HEK293 (cell line): ENCODE results near the gene DDIT4.

Experiments used
- FEZF1 ChIP-seq: fragments of 450-650 bp; formaldehyde crosslinking; IDR thresholded peaks from 2 replicates; pipeline ENCODE4 v1.5.1; 2016; ENCODE audit warnings: missing biosample characterization, missing genetic modification characterization
- GFI1B ChIP-seq: fragments of 450-650 bp; formaldehyde crosslinking; IDR thresholded peaks from 2 replicates; pipeline ENCODE4 v1.5.1; 2016; ENCODE audit warnings: missing biosample characterization, missing genetic modification characterization
- IKZF3 ChIP-seq: fragments of 450-650 bp; IDR thresholded peaks from 2 replicates; pipeline ENCODE4 v1.5.0; 2018; ENCODE audit warnings: missing biosample characterization, mild to moderate bottlenecking, missing genetic modification characterization, moderate library complexity
- KLF1 ChIP-seq: fragments of 450-650 bp; formaldehyde crosslinking; IDR thresholded peaks from 2 replicates; pipeline ENCODE4 v1.5.1; 2016; ENCODE audit warnings: missing biosample characterization, missing genetic modification characterization
- KLF17 ChIP-seq: fragments of 450-650 bp; formaldehyde crosslinking; IDR thresholded peaks from 2 replicates; pipeline ENCODE4 v1.5.1; 2016; ENCODE audit warnings: missing biosample characterization, missing genetic modification characterization
- KLF7 ChIP-seq: fragments of 450-650 bp; formaldehyde crosslinking; IDR thresholded peaks from 2 replicates; pipeline ENCODE4 v1.5.1; 2016; ENCODE audit warnings: missing biosample characterization, missing genetic modification characterization, borderline replicate concordance
- KLF8 ChIP-seq: fragments of 450-650 bp; formaldehyde crosslinking; IDR thresholded peaks from 2 replicates; pipeline ENCODE4 v1.5.1; 2016; ENCODE audit warnings: missing biosample characterization, missing genetic modification characterization
- MYNN ChIP-seq: fragments of 450-650 bp; formaldehyde crosslinking; IDR thresholded peaks from 2 replicates; pipeline ENCODE4 v1.5.1; 2016; ENCODE audit warnings: missing biosample characterization, missing genetic modification characterization, borderline replicate concordance
- PRDM4 ChIP-seq: fragments of 450-650 bp; formaldehyde crosslinking; IDR thresholded peaks from 2 replicates; pipeline ENCODE4 v1.5.1; 2017; ENCODE audit warnings: missing biosample characterization, missing genetic modification characterization
- REPIN1 ChIP-seq: fragments of 450-650 bp; formaldehyde crosslinking; IDR thresholded peaks from 2 replicates; pipeline ENCODE4 v1.5.1; 2017; ENCODE audit warnings: missing biosample characterization, missing genetic modification characterization, low read depth
- SCRT1 ChIP-seq: fragments of 450-650 bp; formaldehyde crosslinking; IDR thresholded peaks from 2 replicates; pipeline ENCODE4 v1.5.1; 2016; ENCODE audit warnings: missing biosample characterization, missing genetic modification characterization, borderline replicate concordance
- WT1 ChIP-seq: fragments of 450-650 bp; formaldehyde crosslinking; IDR thresholded peaks from 2 replicates; pipeline ENCODE4 v1.5.1; 2016; ENCODE audit warnings: missing biosample characterization, missing genetic modification characterization
- ZBTB20 ChIP-seq: fragments of 450-650 bp; formaldehyde crosslinking; IDR thresholded peaks from 2 replicates; pipeline ENCODE4 v1.5.1; 2016; ENCODE audit warnings: missing biosample characterization, missing genetic modification characterization
- ZBTB49 ChIP-seq: fragments of 450-650 bp; formaldehyde crosslinking; IDR thresholded peaks from 2 replicates; pipeline ENCODE4 v1.5.1; 2016; ENCODE audit warnings: missing biosample characterization, missing genetic modification characterization, low read depth
- ZBTB7A ChIP-seq: fragments of 450-650 bp; formaldehyde crosslinking; IDR thresholded peaks from 2 replicates; pipeline ENCODE4 v1.5.1; 2016; ENCODE audit warnings: low read depth, missing biosample characterization, missing genetic modification characterization
- ZEB2 ChIP-seq: fragments of 450-650 bp; formaldehyde crosslinking; IDR thresholded peaks from 2 replicates; pipeline ENCODE4 v1.5.1; 2016; ENCODE audit warnings: missing biosample characterization, missing genetic modification characterization
- ZNF133 ChIP-seq: fragments of 450-650 bp; formaldehyde crosslinking; IDR thresholded peaks from 2 replicates; pipeline ENCODE4 v1.5.1; 2016; ENCODE audit warnings: missing biosample characterization, missing genetic modification characterization
- ZNF202 ChIP-seq: fragments of 450-650 bp; formaldehyde crosslinking; IDR thresholded peaks from 2 replicates; pipeline ENCODE4 v1.5.1; 2016; ENCODE audit warnings: missing biosample characterization, missing genetic modification characterization, borderline replicate concordance
- ZNF248 ChIP-seq: fragments of 450-650 bp; formaldehyde crosslinking; IDR thresholded peaks from 2 replicates; pipeline ENCODE4 v1.5.1; 2017; ENCODE audit warnings: missing biosample characterization, missing genetic modification characterization
- ZNF394 ChIP-seq: fragments of 450-650 bp; formaldehyde crosslinking; IDR thresholded peaks from 2 replicates; pipeline ENCODE4 v1.5.1; 2016; ENCODE audit warnings: missing biosample characterization, missing genetic modification characterization, mild to moderate bottlenecking, moderate library complexity, borderline replicate concordance
- ZNF561 ChIP-seq: fragments of 450-650 bp; IDR thresholded peaks from 2 replicates; pipeline ENCODE4 v1.5.1; 2018; ENCODE audit warnings: missing biosample characterization, missing genetic modification characterization, borderline replicate concordance
- ZNF600 ChIP-seq: fragments of 450-650 bp; formaldehyde crosslinking; IDR thresholded peaks from 2 replicates; pipeline ENCODE4 v1.5.1; 2016; ENCODE audit warnings: missing biosample characterization, missing genetic modification characterization
- ZNF768 ChIP-seq: fragments of 450-650 bp; formaldehyde crosslinking; IDR thresholded peaks from 2 replicates; pipeline ENCODE4 v1.5.1; 2018; ENCODE audit warnings: missing biosample characterization, mild to moderate bottlenecking, missing genetic modification characterization
- ZSCAN16 ChIP-seq: fragments of 450-650 bp; formaldehyde crosslinking; IDR thresholded peaks from 2 replicates; pipeline ENCODE4 v1.5.1; 2016; ENCODE audit warnings: missing biosample characterization, missing genetic modification characterization
- ZSCAN23 ChIP-seq: fragments of 450-650 bp; formaldehyde crosslinking; IDR thresholded peaks from 2 replicates; pipeline ENCODE4 v1.5.1; 2016; ENCODE audit warnings: missing biosample characterization, missing genetic modification characterization
- TF ChIP-seq, protein P1 (sequence below): fragments of 450-650 bp; formaldehyde crosslinking; IDR thresholded peaks from 2 replicates; pipeline ENCODE4 v1.5.1; 2017; ENCODE audit warnings: missing biosample characterization, missing genetic modification characterization
- TF ChIP-seq, protein P2 (sequence below): fragments of 450-650 bp; formaldehyde crosslinking; IDR thresholded peaks from 2 replicates; pipeline ENCODE4 v1.5.1; 2016; ENCODE audit warnings: missing biosample characterization, missing genetic modification characterization

Gene DDIT4

GRCh38 chr10:72243822-72244437 lies 29.8 kb upstream of the DDIT4 start (continued):
- TF ChIP-seq, protein P1, sequence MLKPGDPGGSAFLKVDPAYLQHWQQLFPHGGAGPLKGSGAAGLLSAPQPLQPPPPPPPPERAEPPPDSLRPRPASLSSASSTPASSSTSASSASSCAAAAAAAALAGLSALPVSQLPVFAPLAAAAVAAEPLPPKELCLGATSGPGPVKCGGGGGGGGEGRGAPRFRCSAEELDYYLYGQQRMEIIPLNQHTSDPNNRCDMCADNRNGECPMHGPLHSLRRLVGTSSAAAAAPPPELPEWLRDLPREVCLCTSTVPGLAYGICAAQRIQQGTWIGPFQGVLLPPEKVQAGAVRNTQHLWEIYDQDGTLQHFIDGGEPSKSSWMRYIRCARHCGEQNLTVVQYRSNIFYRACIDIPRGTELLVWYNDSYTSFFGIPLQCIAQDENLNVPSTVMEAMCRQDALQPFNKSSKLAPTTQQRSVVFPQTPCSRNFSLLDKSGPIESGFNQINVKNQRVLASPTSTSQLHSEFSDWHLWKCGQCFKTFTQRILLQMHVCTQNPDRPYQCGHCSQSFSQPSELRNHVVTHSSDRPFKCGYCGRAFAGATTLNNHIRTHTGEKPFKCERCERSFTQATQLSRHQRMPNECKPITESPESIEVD, result peak; percentile 94
- TF ChIP-seq IKZF3 (tag by site-specific recombination), result 0 out of 2 replicates have a peak, but pooled peaks have one; percentile 17
- TF ChIP-seq ZSCAN16, result 0 out of 2 replicates have a peak, but pooled peaks have one; percentile 16
- peak; percentile 81; the same call in 1 of the 2 replicates for TF ChIP-seq KLF7 (tag by site-specific recombination)
- no peak for TF ChIP-seq ZNF202 (tag by site-specific recombination)
- no peak for TF ChIP-seq ZSCAN23
- TF ChIP-seq ZBTB7A, result 0 out of 2 replicates have a peak, but pooled peaks have one; percentile 38
- peak; percentile 67; the same call in 1 of the 2 replicates for TF ChIP-seq GFI1B (tag by site-specific recombination)
- TF ChIP-seq, protein P2, sequence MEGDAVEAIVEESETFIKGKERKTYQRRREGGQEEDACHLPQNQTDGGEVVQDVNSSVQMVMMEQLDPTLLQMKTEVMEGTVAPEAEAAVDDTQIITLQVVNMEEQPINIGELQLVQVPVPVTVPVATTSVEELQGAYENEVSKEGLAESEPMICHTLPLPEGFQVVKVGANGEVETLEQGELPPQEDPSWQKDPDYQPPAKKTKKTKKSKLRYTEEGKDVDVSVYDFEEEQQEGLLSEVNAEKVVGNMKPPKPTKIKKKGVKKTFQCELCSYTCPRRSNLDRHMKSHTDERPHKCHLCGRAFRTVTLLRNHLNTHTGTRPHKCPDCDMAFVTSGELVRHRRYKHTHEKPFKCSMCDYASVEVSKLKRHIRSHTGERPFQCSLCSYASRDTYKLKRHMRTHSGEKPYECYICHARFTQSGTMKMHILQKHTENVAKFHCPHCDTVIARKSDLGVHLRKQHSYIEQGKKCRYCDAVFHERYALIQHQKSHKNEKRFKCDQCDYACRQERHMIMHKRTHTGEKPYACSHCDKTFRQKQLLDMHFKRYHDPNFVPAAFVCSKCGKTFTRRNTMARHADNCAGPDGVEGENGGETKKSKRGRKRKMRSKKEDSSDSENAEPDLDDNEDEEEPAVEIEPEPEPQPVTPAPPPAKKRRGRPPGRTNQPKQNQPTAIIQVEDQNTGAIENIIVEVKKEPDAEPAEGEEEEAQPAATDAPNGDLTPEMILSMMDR, result peak; percentile 66
- TF ChIP-seq ZNF133 (tag by site-specific recombination), result no peak
- no peak for TF ChIP-seq ZBTB49 (tag by site-specific recombination)
- peak; percentile 92 for TF ChIP-seq KLF1 (tag by site-specific recombination)
- peak; percentile 36; the same call in 1 of the 2 replicates for TF ChIP-seq ZNF394 (tag by site-specific recombination)
- TF ChIP-seq ZNF561 (tag by site-specific recombination), result peak; percentile 57; the same call in 1 of the 2 replicates
- peak; percentile 68; the same call in 1 of the 2 replicates for TF ChIP-seq ZNF600 (tag by site-specific recombination)
- peak; percentile 82 for TF ChIP-seq KLF17
- TF ChIP-seq WT1 (tag by site-specific recombination), result peak; percentile 95
- TF ChIP-seq ZNF768, result no peak
- TF ChIP-seq FEZF1 (tag by site-specific recombination), result peak; percentile 21; the same call in 1 of the 2 replicates
- TF ChIP-seq SCRT1 (tag by site-specific recombination), result no peak
- 0 out of 2 replicates have a peak, but pooled peaks have one; percentile 23 for TF ChIP-seq REPIN1 (tag by site-specific recombination)
- TF ChIP-seq KLF8 (tag by site-specific recombination), result peak; percentile 71
- TF ChIP-seq ZBTB20 (tag by site-specific recombination), result peak; percentile 64
- TF ChIP-seq MYNN (tag by site-specific recombination), result no peak
- peak; percentile 36; the same call in 1 of the 2 replicates for TF ChIP-seq PRDM4 (tag by site-specific recombination)
- no peak for TF ChIP-seq ZNF248 (tag by site-specific recombination)
- TF ChIP-seq ZEB2, result 0 out of 2 replicates have a peak, but pooled peaks have one; percentile 69
